DOHH2 (cell line): ENCODE data around the gene PACS2.

ENCODE experiments used
- H3F3A ChIP-seq: fragments of 200-600 bp; sonication (generic), shearing (Covaris generic); 2 replicates; pipeline ENCODE4 v1.6.0; 2016; ENCODE audit warnings: antibody characterized with exemption, mild to moderate bottlenecking; ENCODE audit not compliant: control insufficient read depth, insufficient read depth
- H3K27ac ChIP-seq: fragments of 200-600 bp; sonication (generic); 2 replicates; pipeline ENCODE4 v1.5.1; 2014; ENCODE audit warnings: low read depth, mild to moderate bottlenecking, low read length, moderate library complexity
- H3K27me3 ChIP-seq: fragments of 200-600 bp; sonication (generic); 2 replicates; pipeline ENCODE4 v1.6.1; 2014; ENCODE audit warnings: mild to moderate bottlenecking, low read length, mixed read lengths; ENCODE audit not compliant: control insufficient read depth
- H3K36me3 ChIP-seq: fragments of 200-600 bp; sonication (generic); 2 replicates; pipeline ENCODE4 v1.6.1; 2014; ENCODE audit warnings: mild to moderate bottlenecking, low read length, moderate library complexity, mixed read lengths; ENCODE audit not compliant: control insufficient read depth
- H3K4me1 ChIP-seq: fragments of 200-600 bp; sonication (generic); 2 replicates; pipeline ENCODE4 v1.6.1; 2014; ENCODE audit warnings: mild to moderate bottlenecking, low read length, mixed read lengths; ENCODE audit not compliant: control insufficient read depth
- H3K4me2 ChIP-seq: fragments of 200-600 bp; sonication (generic); 2 replicates; pipeline ENCODE4 v1.6.0; 2014; ENCODE audit warnings: mild to moderate bottlenecking, low read length, moderate library complexity
- H3K4me3 ChIP-seq: fragments of 200-600 bp; sonication (generic); 2 replicates; pipeline ENCODE4 v1.5.1; 2014; ENCODE audit warnings: mild to moderate bottlenecking, low read length, mixed read lengths
- H3K79me2 ChIP-seq: fragments of 200-600 bp; sonication (generic); 2 replicates; pipeline ENCODE4 v1.6.1; 2014; ENCODE audit warnings: mild to moderate bottlenecking, low read length, mixed read lengths; ENCODE audit not compliant: control insufficient read depth
- H3K9me2 ChIP-seq: fragments of 200-600 bp; sonication (generic); replicated peaks from 2 replicates; pipeline ENCODE4 v1.6.1; 2014; ENCODE audit warnings: mild to moderate bottlenecking, low read length, mixed read lengths; ENCODE audit not compliant: control insufficient read depth
- H3K9me3 ChIP-seq: fragments of 200-600 bp; sonication (generic); 2 replicates; pipeline ENCODE4 v1.6.1; 2014; ENCODE audit warnings: antibody characterized with exemption, low read length, mixed read lengths; ENCODE audit not compliant: control insufficient read depth, insufficient read depth
- H4K20me1 ChIP-seq: fragments of 200-600 bp; sonication (generic); 2 replicates; pipeline ENCODE4 v1.6.0; 2014; ENCODE audit warnings: low read depth, mild to moderate bottlenecking, antibody characterized with exemption, low read length, moderate library complexity; ENCODE audit not compliant: control insufficient read depth, insufficient read depth
- CTCF ChIP-seq: fragments of 200-600 bp; sonication (generic); IDR thresholded peaks from one replicate; pipeline ENCODE4 v1.5.1; 2014; ENCODE audit warnings: antibody characterized with exemption, mild to moderate bottlenecking, low read depth, low read length; ENCODE audit not compliant: poor library complexity, severe bottlenecking
- EZH2phosphoT487 ChIP-seq: fragments of 200-600 bp; sonication (generic); IDR thresholded peaks from 2 replicates; pipeline ENCODE4 v1.6.1; 2017; ENCODE audit warnings: borderline replicate concordance, mild to moderate bottlenecking, antibody characterized with exemption, low read length, moderate library complexity, mixed read lengths

The PACS2 gene

GRCh38 chr14:105356927-105357326 is 42.4 kb downstream of the PACS2 start:
- Histone ChIP-seq H3K9me3 (no peaks in the 10 kb centered on the region), H3K4me3 (no peak overlapping the region), H3K4me2 (no peak overlapping the region), H3K79me2 (no peaks in the 10 kb centered on the region), H3F3A (no peaks in the 10 kb centered on the region), H3K9me2 (no peaks in the 10 kb centered on the region), H3K27me3 (no peaks in the 10 kb centered on the region), H3K4me1 (no peaks in the 10 kb centered on the region; the same call in 1 of the 2 replicates), H4K20me1 (no peaks in the 10 kb centered on the region), H3K27ac (no peak overlapping the region), H3K36me3 (no peaks in the 10 kb centered on the region)
- TF ChIP-seq EZH2phosphoT487 (no peak), CTCF (no peak)

DNA sequence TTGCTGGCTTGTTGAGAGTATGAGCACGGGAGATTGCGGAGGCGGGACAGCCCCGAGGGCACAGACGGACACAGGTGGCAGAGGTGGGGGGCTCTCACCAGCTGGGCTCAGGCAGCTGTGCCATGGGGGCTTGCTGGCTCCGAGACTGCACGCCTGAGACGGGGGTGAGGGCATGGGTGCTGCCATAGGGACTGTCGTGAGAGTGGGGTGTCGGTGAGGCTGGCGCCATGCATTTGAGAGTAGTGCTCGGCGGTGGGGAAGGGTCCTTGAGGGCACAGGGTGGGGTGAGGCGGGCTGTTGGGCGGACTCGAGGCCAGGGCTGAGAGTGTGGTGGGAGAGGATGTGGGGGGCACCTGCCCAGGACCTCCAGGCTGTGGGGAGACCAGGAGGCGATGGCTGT is 43.1 kb downstream of the PACS2 start:
- H3K9me2 ChIP-seq: no peaks in the 10 kb centered on the region
- no peaks in the 10 kb centered on the region for H3F3A ChIP-seq
- H3K4me2 ChIP-seq: no peak overlapping the region
- no peaks in the 10 kb centered on the region for H3K9me3 ChIP-seq
- no peaks in the 10 kb centered on the region for H3K36me3 ChIP-seq
- TF ChIP-seq EZH2phosphoT487: no peak
- no peak for TF ChIP-seq CTCF
- no peak overlapping the region for H3K27ac ChIP-seq
- no peaks in the 10 kb centered on the region for H3K79me2 ChIP-seq
- H3K27me3 ChIP-seq: no peaks in the 10 kb centered on the region
- H3K4me3 ChIP-seq: no peak overlapping the region
- no peaks in the 10 kb centered on the region for H3K4me1 ChIP-seq
- no peaks in the 10 kb centered on the region for H4K20me1 ChIP-seq

- Histone ChIP-seq H3K4me2 (no peak overlapping the region), H3F3A (no peaks in the 10 kb centered on the region), H3K9me3 (no peaks in the 10 kb centered on the region), H3K36me3 (no peaks in the 10 kb centered on the region), H3K4me3 (no peak overlapping the region), H3K4me1 (no peaks in the 10 kb centered on the region), H4K20me1 (no peaks in the 10 kb centered on the region), H3K79me2 (no peaks in the 10 kb centered on the region), H3K9me2 (no peaks in the 10 kb centered on the region), H3K27ac (no peak overlapping the region), H3K27me3 (no peaks in the 10 kb centered on the region; the same call in 1 of the 2 replicates)
- TF ChIP-seq CTCF: no peak
- no peak for TF ChIP-seq EZH2phosphoT487
Measured at GRCh38 chr14:105358140-105358846, 43.7 kb downstream of the PACS2 start.
